Measurements from ENCODE around the gene PROCA1. TPM values are rescaled to one million over a fixed set of nuclear protein-coding genes. Genes with fewer than 3 reads are reported as not detected.
A peak's percentile ranks its signal among the peaks of the same experiment; 100 is the strongest.

Gene PROCA1
- total and polyA plus RNA-seq, 2 of the 13 experiments (the other 11 are each of a cell fraction or from before 2014, with no cell fraction given): 0.73 to 1.5 TPM

- peak; percentile 84 for TF ChIP-seq MAZ (IDR thresholded peaks at IDR 0.05; ENCODE audit: borderline replicate concordance, low read depth, low read length)
- TF ChIP-seq MAZ (CRISPR knock-in tag; IDR thresholded peaks at IDR 0.05; ENCODE audit: low read depth): peak; percentile 92
- 0 out of 2 replicates have a peak, but pooled peaks have one; percentile 40 for TF ChIP-seq DZIP1 (CRISPR knock-in tag; IDR thresholded peaks at IDR 0.05)
- 0 out of 2 replicates have a peak, but pooled peaks have one; percentile 43 for TF ChIP-seq GATA4 (IDR thresholded peaks at IDR 0.05; ENCODE audit: borderline replicate concordance, low read depth)
- peak; percentile 19; the same call in 1 of the 2 replicates for TF ChIP-seq ZNF710 (CRISPR knock-in tag; IDR thresholded peaks at IDR 0.05; ENCODE audit: borderline replicate concordance)
- TF ChIP-seq ZBTB7A (CRISPR knock-in tag; IDR thresholded peaks at IDR 0.05): no peak
- TF ChIP-seq ZBTB46 (CRISPR knock-in tag; IDR thresholded peaks at IDR 0.05; ENCODE audit: borderline replicate concordance): peak; percentile 34; the same call in 1 of the 2 replicates
- 0 out of 2 replicates have a peak, but pooled peaks have one; percentile 4 for TF ChIP-seq PHF20 (CRISPR knock-in tag; IDR thresholded peaks at IDR 0.05)
- TF ChIP-seq ZNF574 (CRISPR knock-in tag; IDR thresholded peaks at IDR 0.05): peak; percentile 70
- TF ChIP-seq ASH2L (IDR thresholded peaks at IDR 0.05; ENCODE audit: insufficient read length, low read depth, low read length): no peak
- no peak for TF ChIP-seq SOX6 (IDR thresholded peaks at IDR 0.05)
- TF ChIP-seq SOX6 (CRISPR knock-in tag; IDR thresholded peaks at IDR 0.05): peak; percentile 48
- no peak for TF ChIP-seq KDM1A (CRISPR knock-in tag; IDR thresholded peaks at IDR 0.05)
- peak; percentile 61; the same call in 1 of the 2 replicates for TF ChIP-seq PRDM10 (CRISPR knock-in tag; IDR thresholded peaks at IDR 0.05; ENCODE audit: low read depth)
Measured at GRCh38 chr17:28726627-28727491, 15.2 kb upstream of the PROCA1 start (continued).

Data from HepG2 (cell line).